ENCODE results near the gene LMO7.
"Not testable (repeated sequence)": the region's sequence is repeated elsewhere in the genome, so short reads cannot be mapped to it uniquely, and the experiment has no call there.

The LMO7 gene

GRCh38 chr13:75771818-75772217, 135.7 kb downstream of the LMO7 start:
- peak; percentile 39 for DNase-seq (ENCODE audit: low read depth)

- DNase-seq (ENCODE audit: low read depth), result no peak
These were observed 138.0 kb downstream of the LMO7 start for GRCh38 chr13:75774176-75774575.

GRCh38 chr13:75776550-75776949, 140.4 kb downstream of the LMO7 start:
- DNase-seq (ENCODE audit: low read depth), result no peak

- no peak for DNase-seq (ENCODE audit: low read depth)
These were observed 143.3 kb downstream of the LMO7 start for GRCh38 chr13:75779393-75779792.

GRCh38 chr13:75780103-75780502, 144.0 kb downstream of the LMO7 start:
- not testable (repeated sequence) for DNase-seq (ENCODE audit: low read depth)

GRCh38 chr13:75782985-75783384, 146.9 kb downstream of the LMO7 start:
- no peak for DNase-seq (ENCODE audit: low read depth)

GRCh38 chr13:75784003-75784402, 147.9 kb downstream of the LMO7 start:
- no peak for DNase-seq (ENCODE audit: low read depth)

- DNase-seq (ENCODE audit: low read depth), result no peak
These were observed 149.0 kb downstream of the LMO7 start for GRCh38 chr13:75785130-75785529.

- no peak for DNase-seq (ENCODE audit: low read depth)
These were observed 151.3 kb downstream of the LMO7 start for GRCh38 chr13:75787249-75787928.

- DNase-seq (ENCODE audit: low read depth), result peak; percentile 80
These were observed 152.4 kb downstream of the LMO7 start for GRCh38 chr13:75788481-75788981.

GRCh38 chr13:75789451-75790197, 153.5 kb downstream of the LMO7 start:
- DNase-seq (ENCODE audit: low read depth), result no peak

- DNase-seq (ENCODE audit: low read depth), result no peak
These were observed 154.3 kb downstream of the LMO7 start for GRCh38 chr13:75790198-75790970.

GRCh38 chr13:75792526-75793187, 156.5 kb downstream of the LMO7 start:
- no peak for DNase-seq (ENCODE audit: low read depth)

GRCh38 chr13:75793188-75793567, 157.0 kb downstream of the LMO7 start:
- not testable (repeated sequence) for DNase-seq (ENCODE audit: low read depth)

- DNase-seq (ENCODE audit: low read depth), result no peak
These were observed 158.5 kb downstream of the LMO7 start for GRCh38 chr13:75794663-75795062.

- DNase-seq (ENCODE audit: low read depth), result no peak
These were observed 159.1 kb downstream of the LMO7 start for GRCh38 chr13:75795274-75795673.

- no peak for DNase-seq (ENCODE audit: low read depth)
These were observed 160.7 kb downstream of the LMO7 start for GRCh38 chr13:75796825-75797224.

- DNase-seq (ENCODE audit: low read depth), result no peak
These were observed 161.1 kb downstream of the LMO7 start for GRCh38 chr13:75797239-75797638.

GRCh38 chr13:75797719-75798118, 161.6 kb downstream of the LMO7 start:
- no peak for DNase-seq (ENCODE audit: low read depth)

GRCh38 chr13:75798353-75799255, 162.5 kb downstream of the LMO7 start:
- DNase-seq (ENCODE audit: low read depth), result no peak

GRCh38 chr13:75800545-75800944, 164.4 kb downstream of the LMO7 start:
- no peak for DNase-seq (ENCODE audit: low read depth)

Data from HS-27A (cell line).